Prostate gland (tissue), 2 donors: ENCODE measurements around the gene WDFY4. TPM values are rescaled to one million over a fixed set of nuclear protein-coding genes. Genes with fewer than 3 reads are reported as not detected.

Experiments
- DNase-seq: peaks from one replicate; pipeline ENCODE4 v3.0.0-alpha.2; 2019; ENCODE audit warnings: low spot score
- H3K27ac ChIP-seq, 2 donors: fragments of 200-600 bp; sonication (generic); 2 replicates each; pipeline ENCODE4 v1.5.1; 2017 to 2019
- H3K27me3 ChIP-seq: fragments of 200-600 bp; sonication (generic); replicated peaks from 2 replicates; pipeline ENCODE4 v1.5.1; 2019; ENCODE audit not compliant: insufficient read depth
- H3K36me3 ChIP-seq, 2 donors: fragments of 200-600 bp; sonication (generic); 1 replicate in 1 of 2; 2 replicates in 1 of 2; pipeline versions ENCODE4 v1.5.1 to v1.8.1; 2017 to 2019
- H3K4me1 ChIP-seq: fragments of 200-600 bp; sonication (generic); replicated peaks from 2 replicates; pipeline ENCODE4 v1.5.1; 2019
- H3K4me3 ChIP-seq, 2 donors: fragments of 200-600 bp; sonication (generic); 2 replicates each; pipeline ENCODE4 v1.5.1; 2017 to 2019
- H3K9me3 ChIP-seq: fragments of 200-600 bp; sonication (generic); 2 replicates; pipeline ENCODE4 v1.5.1; 2017
- CTCF ChIP-seq, 4 experiments: fragments of 200-600 bp in 2 of 4; fragments of 450-650 bp in 2 of 4; sonication (generic) in 2 of 4; IDR thresholded peaks; 1 replicate in 3 of 4; 2 replicates in 1 of 4; pipeline ENCODE4 v1.5.1; 2016 to 2019; ENCODE audit warnings: antibody characterized with exemption in 4 of 4, mild to moderate bottlenecking in 2 of 4, moderate library complexity in 2 of 4
- POLR2A ChIP-seq: fragments of 450-650 bp; IDR thresholded peaks from one replicate; pipeline ENCODE4 v1.6.1; 2016; ENCODE audit warnings: antibody characterized with exemption, mild to moderate bottlenecking
- POLR2AphosphoS5 ChIP-seq: sonication (generic); formaldehyde crosslinking; IDR thresholded peaks from one replicate; pipeline ENCODE4 v1.6.1; 2017; ENCODE audit warnings: antibody characterized with exemption
- WGBS: methylation state at CpG from one replicate; pipeline ENCODE4 v1.1.5; 2018; 5-methylcytosine and 5-hydroxymethylcytosine counted together
- intact Hi-C: fragments of 100-400 bp; cut with DNase I; formaldehyde crosslinking; loops from one replicate; pipeline ENCODE4 v1.14.2; 2022
- total RNA-seq, 2 donors: library from RNA; depleted of rRNA; stranded (reverse); fragments of >200 nt; gene quantifications; one replicate each; pipeline ENCODE4 v1.1.0, GENCODE V29; 2016

The WDFY4 gene
- total RNA-seq, 2 donors from 2014 or later = 0.59 to 5.7 TPM

DNA sequence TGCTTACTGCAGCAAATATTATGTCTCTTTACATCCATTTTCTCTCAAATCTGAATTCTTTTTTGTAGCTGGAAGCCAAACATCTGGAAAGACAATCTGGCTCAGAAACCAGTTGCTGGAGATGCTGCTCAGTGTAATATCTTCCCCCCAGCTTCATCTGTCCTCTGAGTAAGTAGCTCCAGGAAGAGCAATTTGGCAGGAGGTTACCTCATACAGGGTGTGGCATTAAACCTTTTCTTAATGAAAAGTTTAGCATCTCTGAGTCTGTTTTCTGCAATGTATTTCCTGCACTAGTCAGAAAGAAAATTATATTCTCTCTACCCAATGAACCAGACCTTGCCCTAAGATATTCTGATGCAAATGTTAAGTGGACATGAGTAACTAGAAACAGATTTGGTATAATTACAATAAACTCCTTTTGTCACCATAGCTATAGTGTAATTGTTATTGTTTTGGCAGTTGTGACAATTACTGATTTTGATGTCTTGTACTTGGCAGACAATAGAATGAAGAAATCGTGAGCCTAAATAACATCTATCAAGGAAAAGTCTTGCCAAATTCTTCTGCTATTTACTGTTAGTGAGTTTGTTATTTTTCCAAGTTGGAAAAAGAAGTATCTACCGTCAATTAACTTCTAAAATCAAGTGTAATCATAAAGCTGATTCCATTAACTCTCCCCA lies 123.3 kb downstream of the WDFY4 start:
- Histone ChIP-seq H3K36me3 (no peaks in the 10 kb centered on the region), H3K9me3 (no peaks in the 10 kb centered on the region), H3K27ac (no peak overlapping the region), H3K4me3 (no peak overlapping the region), H3K27me3 (no peaks in the 10 kb centered on the region), H3K4me1 (no peaks in the 10 kb centered on the region)
- intact Hi-C loops = no loop called here
- DNase-seq = no peak
- no peak for TF ChIP-seq POLR2A
- TF ChIP-seq CTCF (IDR thresholded peaks at IDR 0.05) = no peak
- TF ChIP-seq POLR2AphosphoS5 = no peak
- WGBS = 30% methylated on average over 2 of the region's 2 CpGs

GRCh38 chr10:48809261-48809660 lies 124.6 kb downstream of the WDFY4 start:
- no peak overlapping the region for H3K27ac ChIP-seq
- intact Hi-C loops = no loop called here
- no peaks in the 10 kb centered on the region for H3K36me3 ChIP-seq
- no peaks in the 10 kb centered on the region for H3K4me1 ChIP-seq
- no peaks in the 10 kb centered on the region for H3K27me3 ChIP-seq
- WGBS = 96% methylated on average over 2 of the region's 2 CpGs
- H3K4me3 ChIP-seq = no peak overlapping the region
- TF ChIP-seq POLR2A = no peak
- DNase-seq = no peak
- H3K9me3 ChIP-seq = no peaks in the 10 kb centered on the region

DNA sequence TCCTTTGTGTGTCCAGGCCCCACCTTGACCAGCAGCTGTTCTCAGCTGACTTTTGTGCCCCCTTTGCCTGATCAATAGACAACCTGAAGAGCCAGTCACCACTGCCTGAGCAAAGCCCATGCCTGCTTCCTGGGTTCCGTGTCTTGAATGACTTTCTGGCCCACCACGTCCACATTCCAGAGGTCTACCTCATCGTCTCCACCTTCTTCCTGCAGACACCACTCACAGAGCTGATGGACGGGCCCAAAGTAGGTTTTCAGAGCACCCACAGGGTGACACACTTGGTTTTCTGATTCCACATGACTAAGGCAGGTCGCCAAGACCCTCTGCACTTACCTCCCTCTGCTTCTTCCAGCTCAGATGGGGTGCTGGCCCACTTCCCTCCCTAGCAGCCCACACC lies 126.8 kb downstream of the WDFY4 start:
- H3K36me3 ChIP-seq = no peaks in the 10 kb centered on the region
- DNase-seq = no peak
- intact Hi-C loops = no loop called here
- no peak overlapping the region for H3K27ac ChIP-seq
- no peaks in the 10 kb centered on the region for H3K9me3 ChIP-seq
- H3K4me1 ChIP-seq = no peaks in the 10 kb centered on the region
- no peak overlapping the region for H3K4me3 ChIP-seq
- WGBS = 95% methylated on average over 5 of the region's 5 CpGs
- TF ChIP-seq POLR2AphosphoS5 = no peak
- no peaks in the 10 kb centered on the region for H3K27me3 ChIP-seq

DNA sequence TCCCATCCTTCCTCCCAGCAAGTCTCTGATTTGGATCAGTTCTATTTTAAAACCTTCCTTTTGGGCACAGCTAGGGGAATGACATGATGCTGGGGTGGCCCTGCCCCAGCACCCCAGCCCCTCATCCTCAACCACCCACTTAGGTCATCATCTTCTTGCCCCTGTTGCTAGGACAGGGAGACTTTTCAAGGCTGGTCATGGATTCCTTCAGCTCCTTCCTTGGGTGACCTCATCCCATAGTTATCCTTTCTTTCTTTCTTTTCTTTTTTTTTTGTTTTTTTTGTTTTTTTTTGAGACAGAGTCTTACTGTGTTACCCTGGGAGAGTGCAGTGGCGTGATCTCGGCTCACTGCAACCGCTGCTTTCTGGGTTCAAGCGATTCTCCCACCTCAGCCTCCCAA lies 127.2 kb downstream of the WDFY4 start:
- intact Hi-C loops = no loop called here
- DNase-seq = no peak
- H3K9me3 ChIP-seq = no peaks in the 10 kb centered on the region
- no peak for TF ChIP-seq POLR2A
- no peak for TF ChIP-seq POLR2AphosphoS5
- no peak for TF ChIP-seq CTCF (IDR thresholded peaks at IDR 0.05)
- H3K36me3 ChIP-seq = no peaks in the 10 kb centered on the region
- no peak overlapping the region for H3K27ac ChIP-seq
- H3K4me1 ChIP-seq = no peaks in the 10 kb centered on the region
- WGBS = 90% methylated on average over 4 of the region's 4 CpGs
- H3K27me3 ChIP-seq = no peaks in the 10 kb centered on the region
- H3K4me3 ChIP-seq = no peak overlapping the region

GRCh38 chr10:48813291-48813690 lies 128.6 kb downstream of the WDFY4 start:
- no peak for DNase-seq
- no peaks in the 10 kb centered on the region for H3K36me3 ChIP-seq
- TF ChIP-seq POLR2AphosphoS5 (no peak), POLR2A (no peak), CTCF (IDR thresholded peaks at IDR 0.05) (no peak)
- no peaks in the 10 kb centered on the region for H3K27me3 ChIP-seq
- H3K27ac ChIP-seq = no peak overlapping the region
- 57% methylated on average over 1 of the region's 1 CpG for WGBS
- no peaks in the 10 kb centered on the region for H3K9me3 ChIP-seq
- intact Hi-C loops = no loop called here
- H3K4me1 ChIP-seq = no peaks in the 10 kb centered on the region
- H3K4me3 ChIP-seq = no peak overlapping the region

DNA sequence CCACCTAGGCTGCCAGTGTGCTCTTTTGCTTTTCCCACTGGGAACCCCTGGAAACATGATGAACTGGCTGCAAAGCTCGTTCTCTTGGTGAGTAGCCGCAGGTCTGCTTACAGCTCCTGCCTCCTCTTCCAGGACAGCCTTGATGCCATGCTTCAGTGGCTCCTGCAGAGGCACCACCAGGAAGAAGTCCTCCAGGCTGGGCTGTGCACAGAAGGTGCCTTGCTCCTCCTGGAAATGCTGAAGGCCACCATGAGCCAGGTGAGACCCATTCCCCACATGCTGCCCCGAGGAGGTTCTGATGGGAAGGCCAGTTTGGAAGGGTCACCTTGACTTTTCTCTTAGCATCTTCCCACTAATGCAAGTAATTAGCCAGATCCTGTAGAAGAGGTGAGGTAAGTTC lies 129.2 kb downstream of the WDFY4 start:
- no peak for TF ChIP-seq POLR2AphosphoS5
- TF ChIP-seq CTCF (IDR thresholded peaks at IDR 0.05) = no peak
- TF ChIP-seq POLR2A = no peak
- no peaks in the 10 kb centered on the region for H3K4me1 ChIP-seq
- no peak overlapping the region for H3K4me3 ChIP-seq
- 95% methylated on average over 3 of the region's 3 CpGs for WGBS
- no peaks in the 10 kb centered on the region for H3K27me3 ChIP-seq
- H3K36me3 ChIP-seq = no peaks in the 10 kb centered on the region
- intact Hi-C loops = no loop called here
- DNase-seq = no peak
- H3K9me3 ChIP-seq = no peaks in the 10 kb centered on the region
- no peak overlapping the region for H3K27ac ChIP-seq
